HG03469 (cell line): Measurements from ENCODE around the gene PAN3.
"Not testable (repeated sequence)": the region's sequence is repeated elsewhere in the genome, so short reads cannot be mapped to it uniquely, and the experiment has no call there.

Experiments used
- ATAC-seq: cut with Tn5 transposase; IDR thresholded peaks from one replicate; pipeline ENCODE4 v1.9.1; 2021; ENCODE audit warnings: mild to moderate bottlenecking, moderate library complexity, moderate number of reproducible peaks; ENCODE audit not compliant: unreplicated experiment

Gene PAN3, protein sequence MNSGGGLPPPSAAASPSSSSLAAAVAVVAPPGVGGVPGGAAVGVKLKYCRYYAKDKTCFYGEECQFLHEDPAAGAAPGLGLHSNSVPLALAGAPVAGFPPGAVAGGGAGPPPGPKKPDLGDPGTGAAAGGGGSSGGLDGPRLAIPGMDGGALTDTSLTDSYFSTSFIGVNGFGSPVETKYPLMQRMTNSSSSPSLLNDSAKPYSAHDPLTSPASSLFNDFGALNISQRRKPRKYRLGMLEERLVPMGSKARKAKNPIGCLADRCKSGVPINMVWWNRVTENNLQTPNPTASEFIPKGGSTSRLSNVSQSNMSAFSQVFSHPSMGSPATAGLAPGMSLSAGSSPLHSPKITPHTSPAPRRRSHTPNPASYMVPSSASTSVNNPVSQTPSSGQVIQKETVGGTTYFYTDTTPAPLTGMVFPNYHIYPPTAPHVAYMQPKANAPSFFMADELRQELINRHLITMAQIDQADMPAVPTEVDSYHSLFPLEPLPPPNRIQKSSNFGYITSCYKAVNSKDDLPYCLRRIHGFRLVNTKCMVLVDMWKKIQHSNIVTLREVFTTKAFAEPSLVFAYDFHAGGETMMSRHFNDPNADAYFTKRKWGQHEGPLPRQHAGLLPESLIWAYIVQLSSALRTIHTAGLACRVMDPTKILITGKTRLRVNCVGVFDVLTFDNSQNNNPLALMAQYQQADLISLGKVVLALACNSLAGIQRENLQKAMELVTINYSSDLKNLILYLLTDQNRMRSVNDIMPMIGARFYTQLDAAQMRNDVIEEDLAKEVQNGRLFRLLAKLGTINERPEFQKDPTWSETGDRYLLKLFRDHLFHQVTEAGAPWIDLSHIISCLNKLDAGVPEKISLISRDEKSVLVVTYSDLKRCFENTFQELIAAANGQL

DNA sequence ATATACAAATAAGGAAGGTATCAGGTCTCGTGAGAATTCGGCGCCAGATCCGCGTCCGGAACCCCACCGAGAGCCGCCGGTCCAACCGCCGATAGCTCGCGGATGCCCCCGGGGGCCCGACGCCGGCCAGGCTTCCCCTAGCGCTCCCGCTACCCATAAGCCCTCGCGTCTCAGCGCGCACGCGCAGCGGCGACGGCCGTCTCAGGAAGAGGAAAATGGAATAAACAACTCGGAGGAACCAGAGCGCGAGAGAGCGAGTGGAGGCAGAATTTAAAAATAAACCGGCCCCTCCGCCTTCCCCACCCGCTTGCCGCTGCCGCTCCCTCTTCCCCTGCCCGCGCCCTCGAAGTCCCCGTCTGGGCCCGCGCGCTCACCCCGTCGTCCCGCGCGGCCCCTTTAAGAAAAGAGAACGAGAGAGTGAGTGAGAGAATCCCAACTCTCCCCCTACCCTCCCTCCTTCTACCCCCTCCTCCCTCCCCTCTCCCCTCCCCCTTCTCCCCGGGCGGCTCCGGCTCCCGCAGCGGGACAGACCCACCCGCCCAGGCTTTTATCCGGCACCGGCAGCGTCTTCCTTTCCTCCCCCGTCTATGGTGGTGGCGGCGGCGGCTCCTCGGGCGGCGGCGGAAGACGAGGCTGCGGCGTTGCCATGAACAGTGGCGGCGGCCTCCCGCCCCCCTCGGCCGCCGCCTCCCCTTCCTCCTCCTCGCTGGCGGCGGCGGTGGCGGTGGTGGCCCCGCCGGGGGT, at the start of gene PAN3:
Gene PAN3 (plus strand): TSS at position 534 of the 744 bp plus-strand sequence. CDS start 113 bp downstream, at position 647.
- peak; percentile 33 for ATAC-seq

DNA sequence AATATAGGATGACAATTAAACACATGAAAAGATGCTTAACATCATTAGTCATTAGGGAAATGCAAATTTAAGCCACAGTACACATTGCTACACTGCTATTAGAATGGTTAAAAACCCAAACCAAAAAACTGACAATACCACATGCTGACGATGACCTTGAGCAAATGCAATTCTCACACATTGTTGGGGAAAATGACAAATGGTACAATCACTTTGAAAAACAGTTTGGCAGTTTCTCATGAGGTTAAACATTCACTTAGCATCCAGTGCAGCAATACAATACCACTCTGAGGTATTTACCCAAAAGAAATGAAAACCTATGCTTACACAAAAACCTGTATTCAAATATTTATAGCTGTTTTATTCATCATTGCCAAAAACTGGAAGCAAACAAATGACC, 49.3 kb upstream of the PAN3 start:
- ATAC-seq, result no peak

DNA sequence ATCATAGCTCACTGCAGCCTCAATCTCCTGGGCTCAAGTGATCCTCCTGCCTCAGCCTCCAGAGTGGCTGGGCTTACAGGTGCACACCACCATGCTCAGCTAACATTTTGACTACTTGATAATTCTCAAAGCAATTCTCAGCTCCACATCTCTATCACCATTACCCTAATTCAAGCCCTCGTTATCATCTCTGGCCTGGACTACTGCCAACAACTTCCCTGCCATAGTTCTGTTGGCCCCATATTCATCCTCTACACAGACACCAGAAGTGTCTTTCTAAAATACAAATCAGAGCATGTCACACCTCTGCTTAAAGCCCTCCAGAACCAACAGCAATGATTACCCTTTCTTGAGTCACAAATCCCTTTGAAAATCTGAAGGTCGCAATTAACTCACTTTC, 45.9 kb upstream of the PAN3 start:
- no peak for ATAC-seq

DNA sequence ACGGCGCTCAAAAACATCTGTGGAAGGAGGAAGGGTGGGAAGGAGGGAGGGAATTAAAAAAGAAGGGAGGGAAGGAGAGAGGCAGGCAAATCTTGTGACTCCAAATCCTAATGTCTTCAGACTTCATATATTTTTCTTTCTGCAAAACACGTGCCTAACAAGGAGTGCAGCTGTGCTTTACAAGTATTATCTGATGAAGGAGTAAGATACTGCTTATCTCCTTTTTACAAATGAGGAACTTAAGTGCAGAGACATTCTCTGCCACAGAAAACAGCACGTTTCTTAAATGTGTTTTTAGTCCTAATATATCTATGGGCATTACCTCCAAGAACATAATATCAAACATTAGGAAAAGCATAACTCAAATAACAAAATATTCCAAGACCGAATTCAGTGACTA, 44.5 kb upstream of the PAN3 start:
- ATAC-seq, result no peak

DNA sequence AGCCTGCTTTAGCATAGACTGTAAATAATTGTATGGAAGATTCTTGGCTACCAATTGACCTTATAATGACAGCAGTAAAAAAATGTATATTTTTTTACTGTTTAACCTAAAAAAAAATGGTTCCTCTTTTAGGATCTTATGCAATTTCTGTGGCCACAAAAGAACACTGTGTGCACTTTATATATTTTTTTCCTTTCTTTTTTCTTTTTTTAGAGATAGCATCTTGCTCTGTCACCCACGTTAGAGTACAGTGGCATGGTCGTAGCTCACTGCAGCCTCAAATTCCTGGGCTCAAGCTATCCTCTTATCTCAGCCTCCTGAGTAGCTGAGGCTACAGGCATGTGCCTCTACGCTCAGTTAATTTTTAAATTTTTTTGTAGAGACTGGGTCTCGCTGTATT, 44.0 kb upstream of the PAN3 start:
- no peak for ATAC-seq

DNA sequence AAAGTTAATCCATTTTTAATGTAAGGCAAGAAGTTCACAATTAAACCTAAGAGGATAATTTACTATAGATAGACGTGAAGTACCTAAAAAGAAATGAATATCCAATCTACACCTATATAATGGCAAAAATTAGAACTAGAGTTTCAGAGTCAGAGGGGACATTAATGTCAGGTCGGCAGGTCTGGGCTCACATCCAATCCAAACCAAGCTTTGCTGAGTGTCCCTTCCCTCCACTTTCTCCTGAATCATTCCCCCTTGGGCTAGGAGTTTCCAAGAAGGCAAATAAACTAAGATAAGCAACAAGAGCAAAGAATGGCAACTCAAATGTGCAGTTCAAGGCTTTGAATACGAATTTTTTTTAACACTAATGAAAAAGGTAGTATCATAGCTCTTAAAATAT, 40.8 kb upstream of the PAN3 start:
- ATAC-seq, result no peak

DNA sequence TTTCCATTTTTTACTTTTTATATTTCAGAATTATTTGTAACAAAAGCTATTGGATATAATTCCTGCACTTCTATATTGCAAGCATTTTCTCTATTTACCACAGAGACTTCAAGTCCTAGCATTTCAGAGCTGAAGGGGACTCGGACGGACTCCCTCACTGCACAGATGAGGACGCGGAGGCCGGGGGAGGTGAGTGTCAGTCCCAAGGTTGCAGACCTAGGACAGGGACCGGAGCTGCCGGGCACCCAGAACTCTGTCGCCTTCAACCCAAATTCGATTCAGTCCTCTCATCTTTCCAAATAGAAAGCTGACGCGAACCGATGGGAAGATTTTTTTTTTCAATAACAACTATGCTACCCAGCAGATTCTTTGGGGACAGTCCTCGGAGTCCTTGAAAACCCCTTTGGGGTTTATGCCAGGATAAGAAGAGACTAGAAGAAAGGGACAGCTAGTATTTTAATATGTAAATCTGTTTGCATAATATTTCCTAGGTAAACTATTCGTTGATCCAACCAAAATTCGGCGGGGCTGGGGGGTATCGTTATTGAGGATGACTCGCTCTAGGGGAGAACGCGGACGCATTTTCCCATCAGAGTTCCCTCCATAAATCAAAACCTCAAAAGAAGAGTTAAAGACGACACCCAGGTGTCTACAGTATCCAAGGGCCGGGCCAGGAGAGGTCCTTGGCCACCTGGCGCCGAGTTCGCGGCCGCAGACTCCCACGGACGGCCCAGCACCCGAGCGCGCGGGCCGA, 38.8 kb upstream of the PAN3 start:
- ATAC-seq, result no peak

DNA sequence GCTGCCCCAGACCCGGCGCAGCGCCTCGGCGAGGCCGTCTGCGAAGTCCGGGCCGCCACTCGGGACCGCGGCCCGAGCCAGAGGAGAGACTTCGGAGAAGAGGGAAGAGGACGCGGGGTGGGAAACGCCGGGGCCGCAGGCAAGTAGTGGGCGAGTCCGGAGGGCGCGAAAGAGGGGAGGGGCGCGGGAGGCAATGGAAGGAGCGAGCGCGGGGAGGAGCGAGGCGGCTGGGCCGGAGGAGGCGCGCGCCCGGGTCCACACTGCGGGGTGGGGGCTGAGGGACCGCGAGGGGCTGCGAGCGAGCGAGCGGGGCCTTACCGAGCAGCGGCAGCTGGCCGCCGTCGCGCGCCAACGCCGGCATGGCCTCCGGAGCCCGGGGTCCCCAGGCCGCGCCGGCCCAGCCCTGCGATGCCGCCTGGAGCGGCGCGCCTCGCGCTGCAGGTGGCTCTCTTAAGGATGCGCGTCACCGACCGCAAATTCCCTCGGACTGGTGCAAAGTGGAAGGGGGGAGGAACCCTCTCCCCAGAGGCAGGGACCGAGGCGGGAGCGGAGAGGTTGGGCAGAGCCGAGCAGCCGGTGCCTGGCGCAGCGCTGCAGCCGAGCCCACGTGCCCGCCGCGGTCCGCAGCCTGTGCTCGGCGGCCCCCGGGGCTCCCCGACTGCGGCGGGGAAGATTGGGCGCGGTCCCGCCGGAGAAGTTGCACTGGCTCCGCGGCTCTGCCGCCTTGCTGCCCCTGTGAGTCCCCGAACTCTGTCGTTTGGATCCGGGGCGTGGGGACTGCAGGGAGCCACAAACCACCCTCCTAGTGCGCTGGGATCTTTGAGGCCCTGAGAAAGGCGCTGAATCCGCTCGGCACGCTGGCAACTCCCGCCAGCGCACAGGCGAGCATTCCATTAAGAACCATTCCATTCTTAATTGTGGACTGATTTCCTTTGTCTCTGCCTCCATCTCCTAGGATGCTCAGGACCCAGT, 37.9 kb upstream of the PAN3 start, which contains the start of gene FLT3:
Gene FLT3 (minus strand): TSS at position 427 of the 972 bp plus-strand sequence. CDS start 66 bp downstream, at position 361.
- ATAC-seq, result no peak

DNA sequence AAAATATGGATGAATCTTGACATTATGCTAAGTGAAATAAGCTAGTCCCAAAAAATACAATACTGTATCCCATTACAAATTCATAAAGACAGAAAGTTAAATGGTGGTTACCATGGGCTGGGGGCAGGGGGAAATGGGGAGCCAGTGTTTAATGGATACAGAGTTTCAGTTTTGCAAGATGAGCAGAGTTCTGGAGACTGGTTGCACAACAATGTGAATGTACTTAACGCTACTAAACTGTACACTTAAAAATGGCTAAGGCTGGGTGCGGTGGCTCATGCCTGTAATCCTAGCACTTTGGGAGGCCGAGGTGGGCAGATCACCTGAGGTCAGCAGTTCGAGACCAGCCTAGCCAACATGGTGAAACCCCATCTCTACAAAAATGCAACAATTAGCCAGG, 36.5 kb upstream of the PAN3 start:
- ATAC-seq, result not testable (repeated sequence)

DNA sequence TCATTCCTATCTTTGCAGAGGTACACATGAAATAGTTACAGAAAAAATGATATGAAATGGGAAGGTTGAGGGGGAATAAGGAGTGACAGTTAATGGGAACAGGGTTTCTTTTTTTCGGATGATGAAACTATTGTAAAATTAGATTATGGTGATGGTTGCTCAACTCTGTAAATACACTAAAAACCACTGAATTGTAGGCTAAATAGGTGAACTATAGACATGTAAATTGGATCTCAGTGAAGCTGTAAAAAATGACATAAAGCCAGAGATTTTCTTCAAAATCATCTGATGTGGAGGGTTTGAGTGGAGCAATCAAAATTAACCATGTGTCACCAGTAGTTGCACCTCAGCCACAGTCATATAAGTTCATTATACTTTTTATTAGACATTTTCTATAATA, 31.4 kb upstream of the PAN3 start:
- no peak for ATAC-seq

DNA sequence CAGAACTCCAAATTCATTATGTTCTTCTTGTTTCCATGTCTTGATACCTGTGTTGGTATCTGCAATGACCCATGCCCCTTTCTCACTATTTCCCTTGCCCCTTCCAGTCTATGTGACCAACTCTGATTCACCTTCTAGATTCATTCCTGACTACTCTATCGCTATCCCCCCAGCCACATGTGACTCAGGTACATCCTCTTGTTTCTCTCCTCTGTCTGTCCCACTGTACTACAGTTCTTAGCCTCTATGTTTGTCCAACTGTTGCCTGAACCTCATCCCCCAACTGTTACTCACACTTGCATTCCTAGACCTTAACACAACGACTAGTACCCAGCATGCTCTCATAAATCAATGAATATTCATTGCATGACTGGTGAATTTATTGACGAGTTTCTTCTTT, 27.9 kb upstream of the PAN3 start:
- ATAC-seq, result no peak

DNA sequence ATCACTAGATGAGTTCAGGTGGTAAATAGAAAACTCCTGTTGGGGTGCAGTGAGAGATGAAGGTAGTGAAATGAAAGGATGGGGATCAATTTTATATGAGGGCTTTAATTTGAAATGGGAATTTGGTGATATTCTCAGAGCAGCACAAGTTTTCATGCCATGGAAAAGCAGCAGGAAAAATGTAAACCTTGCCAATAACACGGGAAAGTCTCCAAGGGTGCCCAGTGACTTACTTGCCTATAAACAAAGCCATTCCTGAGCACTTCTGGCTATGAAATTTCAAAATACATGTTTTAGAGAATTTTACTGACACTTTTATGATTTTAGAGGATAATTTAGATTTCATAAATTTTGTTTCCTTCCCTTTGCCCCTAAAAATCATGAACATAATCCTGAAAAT, 21.6 kb upstream of the PAN3 start:
- ATAC-seq, result no peak

DNA sequence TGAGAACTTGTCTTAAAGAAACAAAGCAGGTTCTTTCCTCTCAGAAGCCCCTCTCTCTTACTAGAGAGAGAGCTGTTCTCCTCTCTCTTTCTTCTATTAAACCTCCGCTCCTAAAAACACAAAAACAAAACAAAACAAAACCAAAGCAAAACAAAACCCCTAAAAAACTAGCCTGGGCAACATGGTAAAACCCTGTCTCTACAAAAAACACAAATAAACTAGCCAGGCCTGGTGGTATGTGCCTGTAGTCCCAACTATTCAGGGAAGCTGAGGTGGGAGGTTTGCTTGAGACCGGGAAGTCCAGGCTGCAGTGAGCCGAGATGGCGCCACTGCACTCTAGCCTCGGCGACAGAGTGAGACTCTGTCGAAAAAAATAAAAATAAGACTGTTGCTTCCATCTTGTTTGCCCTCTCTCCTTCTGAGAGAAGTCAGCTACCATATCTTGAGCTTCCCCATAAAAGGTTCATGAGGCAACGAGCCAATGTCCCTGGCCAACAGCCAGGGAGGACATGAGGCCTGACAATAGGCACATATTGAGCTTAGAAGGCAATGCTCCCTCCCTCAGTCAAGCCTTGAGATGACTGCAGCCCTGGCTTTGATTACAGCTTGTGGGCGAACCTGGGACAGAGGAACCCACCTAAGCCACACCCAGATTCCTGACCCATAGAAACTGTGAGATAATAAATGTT, 20.5 kb upstream of the PAN3 start:
- no peak for ATAC-seq

DNA sequence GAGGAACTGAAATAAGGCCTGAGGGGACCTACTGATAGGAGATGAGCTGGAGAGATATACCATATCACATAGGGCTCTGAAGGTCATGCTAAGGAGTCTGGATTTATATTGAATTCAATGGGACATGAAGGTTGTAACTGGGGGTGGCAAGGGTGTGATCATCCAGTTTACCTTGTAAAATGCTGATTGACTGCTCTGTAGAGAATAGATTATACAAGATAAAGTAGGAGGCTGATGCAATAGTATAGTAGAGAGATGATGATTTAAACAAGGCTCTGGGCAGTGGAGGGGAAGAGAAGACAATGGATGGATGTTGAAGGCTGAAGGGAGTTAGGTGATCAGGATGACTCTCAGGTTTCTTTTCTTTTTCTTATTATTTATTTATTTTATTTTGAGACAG, 18.0 kb upstream of the PAN3 start:
- no peak for ATAC-seq

DNA sequence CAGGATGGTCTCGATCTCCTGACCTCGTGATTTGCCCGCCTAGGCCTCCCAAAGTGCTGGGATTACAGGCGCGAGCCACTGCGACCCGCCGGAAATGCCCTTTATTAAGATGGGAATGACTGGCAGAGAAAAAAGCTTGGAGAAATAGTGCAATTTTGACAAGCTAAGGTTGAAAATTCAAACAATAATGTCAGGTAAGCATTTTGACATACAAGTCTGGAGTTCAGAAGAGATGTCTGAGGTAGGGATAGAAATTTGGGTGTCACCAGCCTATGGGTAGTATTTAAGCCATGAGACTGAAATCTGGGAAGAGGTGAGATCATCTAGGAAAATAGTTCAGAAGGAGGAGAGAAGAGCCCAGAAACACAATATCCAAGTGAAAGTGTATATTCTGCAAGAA, 17.1 kb upstream of the PAN3 start:
- no peak for ATAC-seq

DNA sequence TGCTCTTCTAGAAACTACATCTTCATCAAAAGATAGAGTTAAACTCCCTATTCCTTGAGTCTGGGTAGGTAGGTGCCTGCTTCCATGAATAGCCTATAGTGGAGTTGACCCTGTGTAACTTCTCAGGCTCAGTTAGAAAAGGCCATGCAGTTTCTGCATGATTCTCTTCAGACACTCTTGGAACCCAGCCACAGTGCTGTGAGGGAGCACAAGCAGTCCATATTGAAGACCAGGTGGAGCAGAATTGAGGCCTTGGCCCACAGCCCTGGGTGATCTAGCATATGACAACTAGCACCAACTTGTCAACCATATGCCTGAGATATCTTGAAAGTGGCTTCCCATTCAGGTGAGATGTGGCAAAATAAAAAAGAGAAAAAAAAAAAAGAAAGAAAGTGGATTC, 10.3 kb upstream of the PAN3 start:
- ATAC-seq, result no peak

DNA sequence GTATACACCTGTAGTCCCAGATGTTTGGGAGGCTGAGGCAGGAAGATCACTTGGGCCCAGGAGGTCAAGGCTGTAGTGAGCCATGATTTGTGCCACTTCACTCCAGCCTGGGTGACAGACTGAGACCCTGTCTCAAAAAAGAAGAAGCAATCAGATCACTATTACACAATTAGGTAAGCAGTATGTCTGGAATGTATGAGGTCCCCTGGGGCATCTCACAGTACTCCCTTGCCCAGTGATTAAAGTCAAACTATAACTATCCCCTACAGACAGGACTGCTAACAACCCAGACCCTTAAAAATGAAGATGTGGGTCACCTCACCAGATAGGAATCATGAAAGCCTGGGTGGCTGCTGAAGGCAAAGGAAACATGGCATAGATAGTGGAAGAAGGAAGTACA, 9.4 kb upstream of the PAN3 start:
- ATAC-seq, result no peak

DNA sequence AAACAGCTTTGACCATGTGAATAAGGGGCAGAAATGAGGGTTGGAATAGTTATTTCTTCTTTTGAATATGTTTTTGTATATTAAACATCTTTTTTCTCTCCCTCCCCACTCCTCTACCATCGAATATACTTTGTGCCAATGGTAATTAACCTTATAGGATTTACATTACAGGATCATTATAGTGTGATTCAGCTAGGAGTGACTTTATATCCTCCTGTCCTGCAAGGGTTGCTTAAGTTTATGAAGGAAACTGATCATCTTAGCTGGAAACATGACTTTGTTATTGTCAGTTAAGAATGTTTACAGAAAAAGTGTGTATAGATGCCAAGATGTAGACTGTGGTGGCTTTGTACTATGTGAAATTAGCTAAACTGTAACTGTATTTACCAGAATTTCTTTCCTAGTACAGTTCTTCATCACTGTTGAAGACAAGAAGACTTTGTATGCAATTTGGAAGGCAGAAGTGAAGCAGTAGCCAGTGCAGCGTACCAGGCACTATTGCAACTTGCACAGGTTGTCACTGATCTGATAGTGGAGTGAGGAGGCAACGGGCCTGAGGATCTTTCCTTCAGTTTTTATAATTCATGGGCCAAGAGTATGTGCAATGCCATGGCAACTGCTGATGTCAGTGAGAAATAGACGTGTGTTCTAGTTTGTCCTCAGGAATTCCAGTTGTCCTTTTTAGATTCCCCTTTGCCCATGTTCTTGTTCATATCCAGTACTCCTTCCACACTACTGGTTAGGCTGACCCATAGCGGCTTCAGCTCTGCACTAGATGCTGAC, 8.2 kb upstream of the PAN3 start:
- ATAC-seq, result no peak
